Activated B cell treated with CpG ODN at 0.5 μM for 24 hours (primary cell): ENCODE data around the gene RFX4. TPM values are rescaled to one million over a fixed set of nuclear protein-coding genes. Genes with fewer than 3 reads are reported as not detected.

Source experiments
- ATAC-seq: fragments of 200-7000 bp; cut with Tn5 transposase; one replicate; pipeline ENCODE4 v1.10.0; 2021; ENCODE audit warnings: low read depth, mild to moderate bottlenecking, moderate library complexity
- CTCF ChIA-PET: fragments of 350-600 bp; sonication (Branson Sonifier 250); formaldehyde crosslinking; loops from one replicate; lab custom pipeline; 2021; ENCODE audit warnings: antibody characterized with exemption; lab: Charles Lee
- POLR2A ChIA-PET: fragments of 350-600 bp; sonication (Branson Sonifier 250); formaldehyde crosslinking; loops from one replicate; lab custom pipeline; 2021; ENCODE audit warnings: antibody characterized with exemption; lab: Charles Lee
- DNase-seq: peaks from one replicate; pipeline ENCODE4 v3.0.0; 2022
- H3K27ac Mint-ChIP-seq: one replicate; pipeline ENCODE4 v1.8.0; 2020; ENCODE audit warnings: mixed read lengths
- H3K27me3 Mint-ChIP-seq: one replicate; pipeline ENCODE4 v1.8.0; 2021; ENCODE audit warnings: mixed read lengths
- H3K36me3 Mint-ChIP-seq: one replicate; pipeline ENCODE4 v1.8.0; 2021; ENCODE audit warnings: low read depth, mixed read lengths
- H3K4me1 Mint-ChIP-seq: one replicate; pipeline ENCODE4 v1.8.0; 2021; ENCODE audit warnings: mixed read lengths
- H3K4me3 Mint-ChIP-seq: one replicate; pipeline ENCODE4 v1.8.0; 2020; ENCODE audit warnings: mild to moderate bottlenecking, mixed read lengths
- H3K9me3 Mint-ChIP-seq: one replicate; pipeline ENCODE4 v1.8.0; 2020; ENCODE audit warnings: mixed read lengths
- intact Hi-C: fragments of 100-400 bp; cut with micrococcal nuclease; formaldehyde crosslinking; loops from one replicate; pipeline ENCODE4 v1.15.1; 2024
- total RNA-seq: library from RNA; stranded (reverse); gene quantifications from 2 replicates; pipeline ENCODE4 v1.2.3, GENCODE V29; 2022
- TF ChIP-seq, protein P1 (sequence below): fragments of 200-600 bp; IDR thresholded peaks from one replicate; pipeline ENCODE4 v1.8.0; 2022; ENCODE audit warnings: antibody characterized with exemption, mild to moderate bottlenecking

Gene RFX4
- total RNA-seq, 1 donor from 2014 or later: not detected

DNA sequence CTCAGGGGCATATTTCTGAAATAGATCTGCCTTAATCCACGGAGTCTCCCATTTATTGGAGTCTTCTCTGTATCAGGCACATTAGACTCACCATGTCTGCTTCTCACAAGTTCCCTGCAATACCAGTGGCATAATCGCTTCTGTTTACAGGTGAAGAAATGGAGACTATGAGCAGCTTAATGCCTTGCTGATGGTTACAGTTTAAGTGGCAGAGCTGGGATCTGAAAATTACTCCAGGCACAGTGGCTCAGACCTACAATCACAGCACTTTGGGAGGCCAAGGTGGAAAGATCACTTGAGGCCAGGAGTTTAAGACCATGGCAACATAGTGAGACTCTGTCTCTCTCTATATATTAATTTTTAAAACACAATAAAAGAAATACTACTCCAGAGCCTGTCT, 184.4 kb downstream of the RFX4 start:
- H3K36me3 Mint-ChIP-seq: no peaks in the 10 kb centered on the region
- POLR2A ChIA-PET: interaction anchor here (0.7 kb wide), 1 partner anchor 12 kb away, joined by 8 read pairs; no protein-coding TSS in a partner anchor
- TF ChIP-seq, protein P1, sequence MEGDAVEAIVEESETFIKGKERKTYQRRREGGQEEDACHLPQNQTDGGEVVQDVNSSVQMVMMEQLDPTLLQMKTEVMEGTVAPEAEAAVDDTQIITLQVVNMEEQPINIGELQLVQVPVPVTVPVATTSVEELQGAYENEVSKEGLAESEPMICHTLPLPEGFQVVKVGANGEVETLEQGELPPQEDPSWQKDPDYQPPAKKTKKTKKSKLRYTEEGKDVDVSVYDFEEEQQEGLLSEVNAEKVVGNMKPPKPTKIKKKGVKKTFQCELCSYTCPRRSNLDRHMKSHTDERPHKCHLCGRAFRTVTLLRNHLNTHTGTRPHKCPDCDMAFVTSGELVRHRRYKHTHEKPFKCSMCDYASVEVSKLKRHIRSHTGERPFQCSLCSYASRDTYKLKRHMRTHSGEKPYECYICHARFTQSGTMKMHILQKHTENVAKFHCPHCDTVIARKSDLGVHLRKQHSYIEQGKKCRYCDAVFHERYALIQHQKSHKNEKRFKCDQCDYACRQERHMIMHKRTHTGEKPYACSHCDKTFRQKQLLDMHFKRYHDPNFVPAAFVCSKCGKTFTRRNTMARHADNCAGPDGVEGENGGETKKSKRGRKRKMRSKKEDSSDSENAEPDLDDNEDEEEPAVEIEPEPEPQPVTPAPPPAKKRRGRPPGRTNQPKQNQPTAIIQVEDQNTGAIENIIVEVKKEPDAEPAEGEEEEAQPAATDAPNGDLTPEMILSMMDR: no peak
- H3K27me3 Mint-ChIP-seq: peaks cover 17% of the 10 kb centered on the region
- H3K4me3 Mint-ChIP-seq: no peak overlapping the region
- intact Hi-C loops: no loop called here
- no peak overlapping the region for H3K27ac Mint-ChIP-seq
- H3K4me1 Mint-ChIP-seq: no peaks in the 10 kb centered on the region
- CTCF ChIA-PET: no interaction called here
- H3K9me3 Mint-ChIP-seq: no peaks in the 10 kb centered on the region
- DNase-seq (no peak), ATAC-seq (no peak)

DNA sequence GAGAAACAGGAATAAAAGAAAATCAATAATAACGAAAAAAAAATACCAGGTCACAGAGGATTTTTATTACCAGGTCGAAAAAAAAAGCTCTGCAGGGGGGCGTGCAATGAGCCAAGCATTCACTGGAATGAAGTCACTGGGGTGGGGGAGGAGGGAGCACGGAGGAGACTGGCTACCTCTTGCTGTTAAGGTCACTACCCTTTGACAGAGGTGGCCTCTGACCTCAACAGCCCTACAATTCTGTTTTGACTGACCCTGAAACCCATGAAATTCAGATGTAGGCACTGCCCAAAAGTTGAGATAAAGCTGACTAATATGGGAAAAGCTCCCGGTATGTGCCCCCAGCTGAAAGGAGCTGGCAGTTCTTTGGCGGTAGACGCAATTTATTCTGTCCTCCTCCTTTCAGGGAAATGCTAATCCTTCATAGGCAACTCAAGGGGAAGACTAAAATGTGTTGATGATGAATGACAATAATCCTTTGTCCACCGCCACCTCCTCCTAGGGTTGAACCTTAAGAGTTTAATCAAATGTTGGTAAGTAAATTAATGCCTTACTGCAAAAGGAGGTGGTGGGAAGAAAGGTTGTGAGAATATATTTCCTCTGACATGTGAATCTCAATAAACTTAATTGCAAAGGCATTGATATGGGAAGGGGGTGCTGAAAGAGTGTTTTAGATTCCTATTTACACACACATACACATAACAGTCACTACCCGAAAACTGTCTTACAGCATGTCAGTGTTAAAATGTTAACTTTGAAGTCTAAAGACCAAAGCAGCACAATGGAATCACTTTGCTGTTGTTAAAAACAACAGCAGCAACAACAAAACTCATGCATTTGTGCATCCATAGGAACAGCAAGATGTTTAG, 185.4 kb downstream of the RFX4 start:
- Mint-ChIP-seq H3K9me3 (no peaks in the 10 kb centered on the region), H3K27me3 (peaks cover 17% of the 10 kb centered on the region), H3K27ac (no peak overlapping the region), H3K36me3 (no peaks in the 10 kb centered on the region), H3K4me1 (no peaks in the 10 kb centered on the region), H3K4me3 (no peak overlapping the region)
- ChIA-PET POLR2A (no interaction called here), CTCF (no interaction called here)
- TF ChIP-seq, protein P1: no peak
- ATAC-seq (no peak), DNase-seq (no peak)
- intact Hi-C loops: no loop called here

DNA sequence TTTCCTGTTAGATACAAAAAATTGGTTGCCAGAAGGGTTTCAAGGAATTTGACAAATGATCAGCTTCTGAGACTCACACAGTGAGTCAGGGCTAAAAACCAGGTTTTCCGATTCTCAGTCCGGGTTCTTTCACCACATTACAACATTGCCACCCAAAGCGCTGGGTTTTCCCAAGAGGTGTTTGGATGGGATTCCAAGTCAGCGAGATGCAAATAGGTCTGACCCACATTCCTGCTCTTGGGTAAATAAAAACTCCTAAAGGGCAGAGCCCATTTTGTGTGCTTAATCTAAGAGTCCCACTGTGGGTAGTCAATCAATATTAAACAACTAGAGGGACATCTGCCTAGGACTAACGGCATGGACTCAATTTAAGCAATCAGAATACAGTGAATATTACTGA, 186.3 kb downstream of the RFX4 start:
- TF ChIP-seq, protein P1: no peak
- ChIA-PET CTCF (no interaction called here), POLR2A (no interaction called here)
- H3K27ac Mint-ChIP-seq: no peak overlapping the region
- ATAC-seq (no peak), DNase-seq (no peak)
- H3K9me3 Mint-ChIP-seq: no peaks in the 10 kb centered on the region
- H3K27me3 Mint-ChIP-seq: peaks cover 17% of the 10 kb centered on the region
- H3K4me1 Mint-ChIP-seq: peaks cover 5% of the 10 kb centered on the region
- H3K4me3 Mint-ChIP-seq: no peak overlapping the region
- peaks cover 2% of the 10 kb centered on the region for H3K36me3 Mint-ChIP-seq
- intact Hi-C loops: no loop called here

DNA sequence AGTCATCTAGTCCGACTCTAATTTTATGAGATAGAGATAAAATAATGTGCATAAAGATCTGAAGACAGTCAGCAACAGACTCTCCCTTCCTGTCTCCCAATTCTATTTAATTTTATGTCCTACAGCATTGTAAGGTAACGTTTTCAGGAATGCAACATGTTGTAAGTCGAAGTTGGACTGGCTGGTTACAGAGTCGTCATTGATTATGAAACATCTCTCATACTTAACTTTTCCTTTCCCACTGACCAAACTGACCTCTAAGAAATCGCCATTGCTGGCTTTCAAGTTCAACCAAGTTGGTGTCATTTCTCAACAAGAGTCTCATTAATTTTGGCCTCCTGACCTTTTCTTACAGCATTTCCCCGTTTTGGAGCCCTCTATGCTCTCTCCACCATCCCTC, 186.7 kb downstream of the RFX4 start:
- no peaks in the 10 kb centered on the region for H3K9me3 Mint-ChIP-seq
- peaks cover 17% of the 10 kb centered on the region for H3K27me3 Mint-ChIP-seq
- no peak for DNase-seq
- TF ChIP-seq, protein P1: no peak
- no peak for ATAC-seq
- POLR2A ChIA-PET: no interaction called here
- no peak overlapping the region for H3K27ac Mint-ChIP-seq
- CTCF ChIA-PET: no interaction called here
- H3K36me3 Mint-ChIP-seq: peaks cover 7% of the 10 kb centered on the region
- H3K4me1 Mint-ChIP-seq: peaks cover 8% of the 10 kb centered on the region
- no peak overlapping the region for H3K4me3 Mint-ChIP-seq
- intact Hi-C loops: no loop called here

DNA sequence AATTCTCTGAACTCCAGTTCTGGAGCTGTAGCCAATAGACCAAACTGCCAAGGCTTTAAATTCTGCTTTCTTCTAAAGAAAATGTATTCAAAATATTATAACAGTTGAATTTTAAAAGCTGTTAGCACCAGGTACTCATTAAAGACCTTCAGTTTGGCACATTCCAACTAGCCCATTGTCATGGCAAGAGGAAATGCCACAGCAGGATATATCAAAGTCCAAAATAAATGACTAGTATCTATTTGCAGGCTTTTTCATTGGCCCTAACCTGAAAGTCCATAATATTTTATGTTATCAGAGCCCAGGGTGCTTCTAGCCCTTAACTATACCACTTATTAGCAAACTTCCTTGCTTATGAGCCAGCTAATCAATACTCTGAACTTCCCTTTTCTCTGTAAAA, 188.6 kb downstream of the RFX4 start:
- H3K9me3 Mint-ChIP-seq: no peaks in the 10 kb centered on the region
- intact Hi-C loops: loop anchor here (10.0 kb wide), 1 partner anchor 213 kb away; the partner anchor contains the start of gene MTERF2
- peaks cover 7% of the 10 kb centered on the region for H3K36me3 Mint-ChIP-seq
- H3K4me3 Mint-ChIP-seq: no peak overlapping the region
- DNase-seq (no peak), ATAC-seq (no peak)
- CTCF ChIA-PET: no interaction called here
- peaks cover 19% of the 10 kb centered on the region for H3K4me1 Mint-ChIP-seq
- POLR2A ChIA-PET: no interaction called here
- H3K27me3 Mint-ChIP-seq: peaks cover 15% of the 10 kb centered on the region
- no peak overlapping the region for H3K27ac Mint-ChIP-seq
- TF ChIP-seq, protein P1: no peak
